GM21390 (cell line): ENCODE measurements around the gene PCDHB9.
"Not testable (repeated sequence)": the region's sequence is repeated elsewhere in the genome, so short reads cannot be mapped to it uniquely, and the experiment has no call there.

Source experiments
- ATAC-seq: cut with Tn5 transposase; IDR thresholded peaks from one replicate; pipeline ENCODE4 v1.9.1; 2021; ENCODE audit not compliant: unreplicated experiment

The PCDHB9 gene

DNA sequence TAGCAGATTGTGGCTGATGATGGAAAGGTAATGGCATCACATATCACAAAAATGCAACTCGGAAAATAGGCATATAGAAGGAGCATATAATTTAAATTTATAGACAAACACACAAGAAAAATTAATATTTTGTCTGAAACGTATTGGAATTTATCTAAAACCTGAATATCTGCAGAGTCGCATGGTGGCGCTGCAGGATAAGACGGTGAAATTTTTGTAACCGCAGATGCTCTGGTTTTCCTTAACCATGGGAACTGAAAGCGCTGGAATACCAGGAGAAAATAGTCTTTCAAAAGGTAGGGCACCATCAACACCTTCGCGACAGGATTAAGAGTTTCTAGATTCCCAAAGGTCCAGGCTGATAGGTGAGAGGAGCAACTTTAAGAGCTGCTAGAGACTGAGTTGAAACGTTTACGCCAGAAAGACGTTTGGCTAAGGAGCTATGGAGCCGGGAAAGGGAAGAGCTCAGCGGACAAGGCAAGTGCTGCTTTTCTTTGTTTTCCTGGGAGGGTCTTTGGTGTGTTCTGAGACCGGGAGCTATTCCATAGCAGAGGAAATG, 47.2 kb downstream of the PCDHB9 start:
- no peak for ATAC-seq

- ATAC-seq = not testable (repeated sequence)
Observed at GRCh38 chr5:141235922-141236321, 49.0 kb downstream of the PCDHB9 start.

- no peak for ATAC-seq
Observed at GRCh38 chr5:141236516-141237313, 49.8 kb downstream of the PCDHB9 start.
